Activated CD8-positive, alpha-beta memory T cell treated with anti-CD3 and anti-CD28 coated beads, Interleukin-2, amount 50 U/mL, for 1 hour (primary cell): Measurements from ENCODE around the gene RBMS1.

Experiments used
- DNase-seq: peaks from one replicate; pipeline ENCODE4 v3.0.0-alpha.2; 2020; ENCODE audit errors: extremely low read depth

Gene RBMS1

GRCh38 chr2:160493227-160494028 lies at the start of gene RBMS1:
TSS of gene RBMS1 (minus strand) at chr2:160493807. CDS start at chr2:160493363, 444 bp downstream.
- no peak for DNase-seq

- no peak for DNase-seq
Observed at GRCh38 chr2:160541745-160542144, 48.1 kb upstream of the RBMS1 start.

- DNase-seq = no peak
Observed at GRCh38 chr2:160538559-160539355, 45.1 kb upstream of the RBMS1 start.

DNA sequence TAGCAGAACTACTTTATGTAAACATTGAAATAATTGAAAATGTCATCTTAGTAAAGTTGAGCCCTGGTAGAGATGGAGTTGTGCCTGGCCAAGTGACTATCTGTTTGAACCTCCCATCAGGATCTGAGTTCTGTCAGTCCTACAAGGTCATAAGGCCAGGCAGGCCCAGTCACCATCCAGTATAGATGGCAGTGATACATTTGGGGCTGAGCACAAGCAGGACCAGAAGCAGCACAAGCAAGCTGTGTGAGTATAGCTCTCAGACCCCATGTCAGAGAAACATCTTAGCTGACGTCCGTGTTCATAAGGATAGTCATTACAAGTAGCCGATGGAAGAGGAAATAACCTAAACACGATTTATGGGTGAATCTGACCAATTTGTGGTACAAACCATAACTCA lies 44.5 kb upstream of the RBMS1 start:
- no peak for DNase-seq

DNA sequence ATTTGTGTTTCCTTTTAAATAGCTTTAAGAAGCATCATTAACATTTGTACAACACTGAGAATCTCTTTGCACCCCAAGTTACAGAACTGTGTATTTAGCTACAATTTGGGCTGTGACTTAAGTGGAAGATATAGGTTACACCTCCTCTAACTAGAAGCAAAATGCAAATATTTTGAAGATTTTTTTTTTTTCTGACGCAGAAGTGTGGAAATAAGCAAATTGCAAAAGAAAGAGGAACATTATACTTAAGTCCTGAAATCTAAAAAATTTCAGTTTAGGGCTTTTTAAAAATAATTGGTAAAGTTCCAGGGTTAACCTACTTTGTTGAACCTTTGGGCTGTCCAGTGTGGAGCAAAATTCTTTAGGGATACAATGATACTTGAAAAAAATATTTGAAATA lies 41.4 kb upstream of the RBMS1 start:
- no peak for DNase-seq

GRCh38 chr2:160534249-160534648 lies 40.6 kb upstream of the RBMS1 start:
- DNase-seq = no peak

DNA sequence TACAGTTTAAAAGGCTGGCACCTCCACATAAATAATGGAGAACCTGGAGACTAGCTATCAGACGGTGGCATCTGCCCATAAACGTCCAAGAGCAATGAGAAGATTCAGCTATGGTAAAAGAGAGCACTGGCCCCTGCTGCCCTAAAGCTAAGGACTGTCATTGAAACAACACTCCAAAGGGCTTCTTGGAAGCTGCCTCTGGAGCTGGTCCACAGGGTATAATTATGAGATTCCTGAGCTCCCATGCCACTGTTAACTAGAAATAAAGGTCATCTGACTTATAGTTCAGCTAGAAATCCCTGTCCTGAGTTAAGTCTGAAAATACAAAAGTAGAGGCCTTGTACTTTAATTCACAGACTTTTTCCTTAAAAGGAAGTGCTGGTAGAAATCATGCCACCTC lies 39.9 kb upstream of the RBMS1 start:
- DNase-seq = no peak

GRCh38 chr2:160532388-160532787 lies 38.8 kb upstream of the RBMS1 start:
- no peak for DNase-seq

GRCh38 chr2:160522951-160523710 lies 29.5 kb upstream of the RBMS1 start:
- no peak for DNase-seq

DNA sequence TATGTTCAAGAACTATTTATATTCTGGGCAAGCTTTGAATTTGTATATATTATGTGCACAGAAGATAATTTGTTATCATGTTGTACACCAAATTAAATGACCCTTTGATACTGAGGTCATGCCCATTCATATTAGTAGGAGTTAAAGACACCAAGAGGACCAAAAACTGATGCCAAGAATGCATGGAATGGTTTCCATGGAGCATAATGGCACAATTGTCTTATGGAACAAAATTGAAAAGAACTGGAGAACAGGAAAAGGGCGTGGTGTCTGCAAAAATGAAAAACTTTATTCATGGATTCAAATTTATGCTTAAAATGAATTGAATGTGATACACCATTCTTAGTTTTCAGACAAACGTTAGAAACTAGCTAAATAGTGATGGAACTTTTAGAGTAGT lies 24.1 kb upstream of the RBMS1 start:
- DNase-seq = no peak

- DNase-seq = no peak
Observed at GRCh38 chr2:160516547-160517365, 23.1 kb upstream of the RBMS1 start.

DNA sequence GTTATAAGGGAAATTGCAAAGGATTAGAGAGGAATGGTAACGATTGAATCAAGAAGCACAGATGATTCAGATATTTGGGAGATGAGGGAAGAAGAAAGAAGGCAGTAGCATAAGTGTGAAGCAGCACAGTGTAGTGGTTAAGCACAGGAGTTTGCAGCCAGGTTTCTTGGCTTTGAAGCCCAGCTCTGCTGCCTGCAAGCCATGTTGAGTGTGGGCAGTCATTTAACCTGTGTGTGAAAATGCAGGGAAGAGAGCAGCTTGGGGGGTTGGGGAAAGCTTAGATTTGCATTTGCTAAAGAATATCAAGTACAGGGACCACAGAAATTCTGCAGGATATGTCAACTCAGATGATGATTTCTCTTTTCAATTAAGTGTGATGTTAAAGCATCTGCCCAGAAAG lies 21.5 kb upstream of the RBMS1 start:
- DNase-seq = no peak

DNA sequence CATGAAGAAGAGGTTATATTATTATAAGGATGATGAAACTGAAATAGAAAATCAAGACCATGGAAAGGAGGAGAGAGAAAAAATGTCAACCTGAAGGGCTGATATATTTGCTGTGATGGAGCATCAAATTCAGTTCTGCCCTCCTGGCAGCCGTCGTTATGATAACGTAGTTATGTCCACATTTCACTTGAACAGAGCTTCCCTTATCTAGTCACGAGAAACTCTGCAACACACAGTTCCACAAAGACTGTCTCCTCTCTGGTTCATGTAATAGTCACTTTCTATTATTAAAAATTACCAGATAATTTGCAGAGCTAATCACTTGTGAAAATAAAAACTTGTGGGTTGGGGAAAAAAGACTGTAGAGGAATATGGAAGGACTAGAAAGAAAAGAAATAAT lies 19.5 kb upstream of the RBMS1 start:
- no peak for DNase-seq

GRCh38 chr2:160512491-160512890 lies 18.9 kb upstream of the RBMS1 start:
- no peak for DNase-seq

- DNase-seq = no peak
Observed at GRCh38 chr2:160510617-160511016, 17.0 kb upstream of the RBMS1 start.

- no peak for DNase-seq
Observed at GRCh38 chr2:160509016-160509415, 15.4 kb upstream of the RBMS1 start.

DNA sequence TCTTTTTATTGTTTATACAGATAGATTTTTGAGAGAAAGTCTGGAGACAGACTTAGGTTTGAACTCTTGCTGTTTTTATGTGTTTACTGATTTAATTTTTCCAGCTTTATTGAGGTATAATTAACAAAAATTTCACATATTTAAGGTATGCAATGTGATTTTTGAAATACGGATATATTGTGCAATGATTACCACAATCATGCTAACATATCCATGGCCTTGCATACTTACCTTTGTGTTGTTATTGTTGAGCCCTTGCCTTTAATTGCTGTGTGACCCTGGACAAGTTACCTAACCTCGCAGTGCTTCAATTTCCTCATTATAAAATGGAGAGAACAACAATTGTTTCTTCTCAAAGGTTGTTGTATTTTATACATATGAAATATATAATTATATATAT lies 13.9 kb upstream of the RBMS1 start:
- no peak for DNase-seq

DNA sequence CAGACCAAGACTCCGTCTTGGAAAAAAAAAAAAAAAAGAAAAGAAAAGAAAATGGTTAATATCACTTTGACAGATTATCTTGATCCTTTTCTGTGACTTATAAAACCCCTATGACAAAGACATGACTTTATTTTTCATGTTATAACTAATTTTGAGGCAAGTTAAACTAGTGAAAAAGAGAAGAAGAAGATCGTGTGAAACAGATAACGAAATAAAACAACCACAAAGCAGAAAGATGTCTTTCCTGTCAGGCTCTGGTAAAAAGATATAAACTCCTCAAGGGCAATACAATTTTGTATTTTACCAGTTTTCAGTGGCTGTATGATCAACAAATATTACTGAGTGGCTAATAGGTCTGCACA lies 13.4 kb upstream of the RBMS1 start:
- DNase-seq = no peak

GRCh38 chr2:160506371-160507045 lies 12.9 kb upstream of the RBMS1 start:
- no peak for DNase-seq

DNA sequence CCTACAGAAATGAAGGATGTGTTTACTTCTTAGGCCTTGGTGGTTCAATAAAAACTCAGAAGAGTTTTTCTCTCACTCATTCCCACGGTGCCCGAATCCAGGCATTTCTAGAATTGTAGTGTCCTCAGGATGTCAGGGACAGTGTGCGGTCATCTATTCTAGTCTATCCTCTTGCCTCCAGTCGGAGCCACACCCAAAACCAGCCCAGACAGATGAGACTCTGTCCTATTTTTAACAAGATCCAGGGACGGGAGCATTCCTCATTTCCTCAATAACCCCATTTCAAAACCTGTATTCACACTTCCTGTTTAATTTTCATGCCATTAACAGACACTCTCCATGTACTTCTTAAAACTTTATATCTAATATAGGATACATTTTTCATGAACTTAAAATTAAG lies 11.6 kb upstream of the RBMS1 start:
- DNase-seq = no peak

DNA sequence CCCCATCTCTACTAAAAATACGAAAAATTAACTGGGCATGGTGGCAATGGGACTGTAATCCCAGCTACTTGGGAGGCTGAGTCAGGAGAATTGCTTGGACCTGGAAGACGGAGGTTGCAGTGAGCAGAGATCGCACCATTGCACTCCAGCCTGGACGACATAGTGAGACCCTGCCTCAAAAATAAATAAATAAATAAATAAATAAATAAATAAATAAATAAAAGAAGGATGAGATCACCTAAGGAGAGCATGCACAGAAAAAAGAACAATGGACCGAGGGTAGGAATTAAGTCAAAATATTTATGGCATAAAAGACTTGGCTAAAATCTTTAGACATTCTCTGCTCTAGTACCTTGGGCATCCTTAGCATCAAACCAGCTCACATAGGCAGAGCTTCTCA lies 8.9 kb upstream of the RBMS1 start:
- no peak for DNase-seq
